OCI-LY1 (cell line): ENCODE data around the gene PDIK1L.
"Not testable (repeated sequence)": the region's sequence is repeated elsewhere in the genome, so short reads cannot be mapped to it uniquely, and the experiment has no call there.

Source experiments
- H2AFZ ChIP-seq: fragments of 200-600 bp; sonication (generic), shearing (Covaris generic); 2 replicates; pipeline ENCODE4 v1.6.0; 2014; ENCODE audit warnings: antibody characterized with exemption, mild to moderate bottlenecking, low read length
- H3F3A ChIP-seq: fragments of 200-600 bp; sonication (generic), shearing (Covaris generic); 2 replicates; pipeline ENCODE4 v1.6.0; 2014; ENCODE audit warnings: mild to moderate bottlenecking, antibody characterized with exemption, low read length, moderate library complexity; ENCODE audit not compliant: insufficient read depth
- H3K27ac ChIP-seq: fragments of 200-600 bp; sonication (generic); 2 replicates; pipeline ENCODE4 v1.5.1; 2014; ENCODE audit warnings: low read length, mixed run types, mild to moderate bottlenecking, low read depth; ENCODE audit not compliant: poor library complexity, severe bottlenecking
- H3K27me3 ChIP-seq: fragments of 200-600 bp; sonication (generic); 2 replicates; pipeline ENCODE4 v1.6.0; 2014; ENCODE audit warnings: antibody characterized with exemption, mild to moderate bottlenecking, low read length, moderate library complexity; ENCODE audit not compliant: insufficient read depth
- H3K36me3 ChIP-seq: fragments of 200-600 bp; sonication (generic); 2 replicates; pipeline ENCODE4 v1.6.1; 2014; ENCODE audit warnings: mild to moderate bottlenecking, antibody characterized with exemption, low read length, moderate library complexity, mixed read lengths; ENCODE audit not compliant: insufficient read depth
- H3K4me1 ChIP-seq: fragments of 200-600 bp; sonication (generic); 2 replicates; pipeline ENCODE4 v1.5.1; 2014; ENCODE audit warnings: mild to moderate bottlenecking, low read length, moderate library complexity; ENCODE audit not compliant: insufficient read depth, severe bottlenecking
- H3K4me2 ChIP-seq: fragments of 200-600 bp; sonication (generic), shearing (Covaris generic); 2 replicates; pipeline ENCODE4 v1.6.1; 2014; ENCODE audit warnings: low read length
- H3K4me3 ChIP-seq: fragments of 200-600 bp; sonication (generic); 2 replicates; pipeline ENCODE4 v1.5.1; 2014; ENCODE audit warnings: low read length, low read depth, mild to moderate bottlenecking, mixed read lengths; ENCODE audit not compliant: poor library complexity, severe bottlenecking
- H3K79me2 ChIP-seq: fragments of 200-600 bp; shearing (Covaris generic); 2 replicates; pipeline ENCODE4 v1.6.1; 2016; ENCODE audit warnings: mixed run types, low read length, mixed read lengths; ENCODE audit not compliant: insufficient read depth
- H3K9ac ChIP-seq: fragments of 200-600 bp; sonication (generic), shearing (Covaris generic); 2 replicates; pipeline ENCODE4 v1.6.1; 2014; ENCODE audit warnings: mild to moderate bottlenecking, low read length, mixed read lengths
- H3K9me2 ChIP-seq: fragments of 200-600 bp; sonication (generic), shearing (Covaris generic); 2 replicates; pipeline ENCODE4 v1.6.1; 2014; ENCODE audit warnings: low read depth, mild to moderate bottlenecking, low read length, mixed read lengths
- H3K9me3 ChIP-seq: fragments of 200-600 bp; shearing (Covaris generic); 2 replicates; pipeline ENCODE4 v1.6.1; 2014; ENCODE audit warnings: low read length, mixed read lengths
- H4K20me1 ChIP-seq: fragments of 200-600 bp; sonication (generic), shearing (Covaris generic); 2 replicates; pipeline ENCODE4 v1.6.0; 2016; ENCODE audit warnings: mild to moderate bottlenecking, low read length; ENCODE audit not compliant: insufficient read depth
- CTCF ChIP-seq: fragments of 200-600 bp; sonication (generic), shearing (Covaris generic); IDR thresholded peaks from 2 replicates; pipeline ENCODE4 v1.5.1; 2017; ENCODE audit warnings: mild to moderate bottlenecking, antibody characterized with exemption, low read length, moderate library complexity, mixed read lengths
- EZH2 ChIP-seq: fragments of 200-600 bp; sonication (generic), shearing (Covaris generic); IDR thresholded peaks from 2 replicates; pipeline ENCODE4 v1.8.0; 2017; ENCODE audit warnings: borderline replicate concordance, mixed run types, mild to moderate bottlenecking, antibody characterized with exemption, low read length, moderate library complexity, mixed read lengths

PDIK1L gene

GRCh38 chr1:26096471-26096870, 15.2 kb upstream of the PDIK1L start:
- Histone ChIP-seq H3K27me3 (no peaks in the 10 kb centered on the region), H3K4me2 (no peak overlapping the region), H3K9me2 (no peaks in the 10 kb centered on the region), H3K9me3 (no peaks in the 10 kb centered on the region), H3F3A (no peaks in the 10 kb centered on the region), H3K4me1 (no peaks in the 10 kb centered on the region), H3K79me2 (no peaks in the 10 kb centered on the region), H3K4me3 (no peak overlapping the region), H4K20me1 (no peaks in the 10 kb centered on the region), H2AFZ (no peak overlapping the region), H3K27ac (no peak overlapping the region), H3K36me3 (no peaks in the 10 kb centered on the region), H3K9ac (no peak overlapping the region)
- TF ChIP-seq EZH2 (no peak), CTCF (no peak)

- no peak overlapping the region for H2AFZ ChIP-seq
- H3K4me3 ChIP-seq = no peak overlapping the region
- no peaks in the 10 kb centered on the region for H3K9me3 ChIP-seq
- no peaks in the 10 kb centered on the region for H3F3A ChIP-seq
- TF ChIP-seq EZH2 = no peak
- H3K9ac ChIP-seq = no peak overlapping the region
- no peak overlapping the region for H3K27ac ChIP-seq
- H3K4me2 ChIP-seq = no peak overlapping the region
- peaks cover 6% of the 10 kb centered on the region; the same call in 1 of the 2 replicates for H3K27me3 ChIP-seq
- H3K9me2 ChIP-seq = no peaks in the 10 kb centered on the region
- no peaks in the 10 kb centered on the region for H3K79me2 ChIP-seq
- no peaks in the 10 kb centered on the region for H4K20me1 ChIP-seq
- H3K4me1 ChIP-seq = no peaks in the 10 kb centered on the region
- H3K36me3 ChIP-seq = no peaks in the 10 kb centered on the region
These were observed 13.9 kb upstream of the PDIK1L start for GRCh38 chr1:26097696-26098095.

GRCh38 chr1:26098602-26099001, 13.0 kb upstream of the PDIK1L start:
- H3K27ac ChIP-seq = no peak overlapping the region
- H4K20me1 ChIP-seq = no peaks in the 10 kb centered on the region
- no peak overlapping the region for H2AFZ ChIP-seq
- no peaks in the 10 kb centered on the region for H3K36me3 ChIP-seq
- no peaks in the 10 kb centered on the region for H3K4me1 ChIP-seq
- no peaks in the 10 kb centered on the region for H3F3A ChIP-seq
- H3K9me2 ChIP-seq = no peaks in the 10 kb centered on the region
- H3K79me2 ChIP-seq = no peaks in the 10 kb centered on the region
- H3K9ac ChIP-seq = no peak overlapping the region
- no peak overlapping the region for H3K4me3 ChIP-seq
- H3K27me3 ChIP-seq = peaks cover 9% of the 10 kb centered on the region; the same call in 1 of the 2 replicates
- no peak overlapping the region for H3K4me2 ChIP-seq
- TF ChIP-seq CTCF = no peak
- H3K9me3 ChIP-seq = no peaks in the 10 kb centered on the region

- Histone ChIP-seq H3K9me2 (no peaks in the 10 kb centered on the region), H4K20me1 (no peaks in the 10 kb centered on the region), H3K79me2 (no peaks in the 10 kb centered on the region), H3K4me2 (no peak overlapping the region), H3K4me1 (no peaks in the 10 kb centered on the region), H3K4me3 (no peak overlapping the region), H3K9ac (no peak overlapping the region), H2AFZ (no peak overlapping the region), H3K36me3 (no peaks in the 10 kb centered on the region), H3K27ac (no peak overlapping the region), H3K27me3 (peaks cover 9% of the 10 kb centered on the region; the same call in 1 of the 2 replicates), H3K9me3 (no peaks in the 10 kb centered on the region), H3F3A (no peaks in the 10 kb centered on the region)
- TF ChIP-seq CTCF = no peak
- no peak for TF ChIP-seq EZH2
These were observed 11.8 kb upstream of the PDIK1L start for GRCh38 chr1:26099780-26100179.

- not testable (repeated sequence) for H3K4me3 ChIP-seq, H3K4me1 ChIP-seq, H3K27ac ChIP-seq, H2AFZ ChIP-seq, H4K20me1 ChIP-seq, H3K9me2 ChIP-seq, H3K4me2 ChIP-seq, H3K27me3 ChIP-seq, H3K9ac ChIP-seq, H3K79me2 ChIP-seq, H3K36me3 ChIP-seq, H3F3A ChIP-seq, H3K9me3 ChIP-seq
These were observed 11.4 kb upstream of the PDIK1L start for GRCh38 chr1:26100204-26100603.
